Measurements from ENCODE around the gene UNK. TPM values are rescaled to one million over a fixed set of nuclear protein-coding genes. Genes with fewer than 3 reads are reported as not detected.

UNK gene, protein sequence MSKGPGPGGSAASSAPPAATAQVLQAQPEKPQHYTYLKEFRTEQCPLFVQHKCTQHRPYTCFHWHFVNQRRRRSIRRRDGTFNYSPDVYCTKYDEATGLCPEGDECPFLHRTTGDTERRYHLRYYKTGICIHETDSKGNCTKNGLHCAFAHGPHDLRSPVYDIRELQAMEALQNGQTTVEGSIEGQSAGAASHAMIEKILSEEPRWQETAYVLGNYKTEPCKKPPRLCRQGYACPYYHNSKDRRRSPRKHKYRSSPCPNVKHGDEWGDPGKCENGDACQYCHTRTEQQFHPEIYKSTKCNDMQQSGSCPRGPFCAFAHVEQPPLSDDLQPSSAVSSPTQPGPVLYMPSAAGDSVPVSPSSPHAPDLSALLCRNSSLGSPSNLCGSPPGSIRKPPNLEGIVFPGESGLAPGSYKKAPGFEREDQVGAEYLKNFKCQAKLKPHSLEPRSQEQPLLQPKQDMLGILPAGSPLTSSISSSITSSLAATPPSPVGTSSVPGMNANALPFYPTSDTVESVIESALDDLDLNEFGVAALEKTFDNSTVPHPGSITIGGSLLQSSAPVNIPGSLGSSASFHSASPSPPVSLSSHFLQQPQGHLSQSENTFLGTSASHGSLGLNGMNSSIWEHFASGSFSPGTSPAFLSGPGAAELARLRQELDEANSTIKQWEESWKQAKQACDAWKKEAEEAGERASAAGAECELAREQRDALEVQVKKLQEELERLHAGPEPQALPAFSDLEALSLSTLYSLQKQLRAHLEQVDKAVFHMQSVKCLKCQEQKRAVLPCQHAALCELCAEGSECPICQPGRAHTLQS
- 10.9 and 12.4 TPM in 2 replicates for total RNA-seq

DNA sequence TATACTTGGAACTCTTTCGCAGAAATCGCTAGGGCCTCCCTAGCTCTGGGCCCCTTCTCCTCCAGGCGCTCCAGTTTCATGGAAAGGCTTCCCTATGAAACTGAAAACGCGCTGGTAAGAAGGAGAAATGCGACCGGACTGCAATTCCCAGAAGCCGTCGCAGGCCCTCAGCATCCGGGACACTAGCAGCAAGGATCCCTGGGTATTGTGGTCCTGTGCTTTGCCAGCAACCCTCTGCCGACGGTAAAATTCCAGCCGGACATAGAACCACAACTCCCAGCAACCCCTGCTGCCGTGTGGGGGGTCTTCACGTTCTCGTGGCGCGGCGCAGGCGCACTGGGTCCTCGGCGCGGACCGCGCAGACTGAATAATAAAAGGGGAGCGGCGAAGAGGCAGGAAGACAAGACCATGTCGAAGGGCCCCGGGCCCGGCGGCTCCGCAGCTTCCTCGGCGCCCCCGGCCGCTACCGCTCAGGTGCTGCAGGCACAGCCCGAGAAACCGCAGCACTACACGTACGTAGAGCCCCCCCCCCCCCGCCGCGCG lies at the start of gene UNK:
Gene UNK (plus strand): TSS at position 334 of the 543 bp plus-strand sequence. CDS start 75 bp downstream, at position 409.
- DNase-seq: peak; percentile 100

GRCh38 chr17:75736173-75736835 lies 48.3 kb upstream of the UNK start:
- no peak for DNase-seq

- DNase-seq: no peak
These were observed 47.3 kb upstream of the UNK start for GRCh38 chr17:75737133-75737962.

- no peak for DNase-seq
These were observed 46.3 kb upstream of the UNK start for GRCh38 chr17:75738218-75738802.

DNA sequence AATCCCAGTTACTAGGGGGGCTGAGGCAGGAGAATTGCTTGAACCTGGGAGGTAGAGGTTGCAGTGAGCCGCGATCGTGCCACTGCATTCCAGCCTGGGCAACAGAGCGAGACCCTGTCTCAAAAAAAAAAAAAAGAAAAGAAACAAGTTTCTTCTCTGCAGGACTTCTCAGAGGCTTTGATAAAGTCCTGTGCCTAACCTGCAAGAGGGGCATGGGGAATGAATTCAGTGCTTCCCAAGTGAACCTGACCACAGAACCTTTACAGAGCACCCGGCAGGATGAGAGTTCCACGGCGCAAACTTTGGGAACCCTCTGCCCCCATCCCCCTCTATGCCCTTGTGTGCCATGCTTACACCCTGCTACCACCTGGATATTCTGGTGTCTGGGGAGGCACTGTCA lies 45.4 kb upstream of the UNK start:
- no peak for DNase-seq

GRCh38 chr17:75739801-75740200 lies 44.8 kb upstream of the UNK start:
- DNase-seq: no peak

GRCh38 chr17:75740215-75740614 lies 44.4 kb upstream of the UNK start:
- no peak for DNase-seq

GRCh38 chr17:75740631-75741077 lies 44.0 kb upstream of the UNK start:
- no peak for DNase-seq

DNA sequence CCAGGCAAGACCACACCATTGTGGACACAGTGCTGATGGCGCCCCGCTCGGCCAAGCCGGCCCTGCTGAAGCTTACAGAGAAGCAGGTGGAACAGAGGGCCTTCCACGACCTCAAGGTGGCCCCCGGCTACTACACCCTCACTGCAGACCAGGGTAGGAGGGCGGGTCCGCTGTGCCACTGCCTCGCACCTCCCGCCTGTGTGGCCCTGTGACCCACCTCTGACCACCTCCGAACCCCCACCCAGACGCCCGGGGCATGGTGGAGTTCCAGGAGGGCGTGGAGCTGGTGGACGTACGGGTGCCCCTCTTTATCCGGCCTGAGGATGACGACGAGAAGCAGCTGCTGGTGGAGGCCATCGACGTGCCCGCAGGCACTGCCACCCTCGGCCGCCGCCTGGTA lies 42.3 kb upstream of the UNK start:
- DNase-seq: no peak

GRCh38 chr17:75743625-75744206 lies 40.9 kb upstream of the UNK start:
- no peak for DNase-seq

DNA sequence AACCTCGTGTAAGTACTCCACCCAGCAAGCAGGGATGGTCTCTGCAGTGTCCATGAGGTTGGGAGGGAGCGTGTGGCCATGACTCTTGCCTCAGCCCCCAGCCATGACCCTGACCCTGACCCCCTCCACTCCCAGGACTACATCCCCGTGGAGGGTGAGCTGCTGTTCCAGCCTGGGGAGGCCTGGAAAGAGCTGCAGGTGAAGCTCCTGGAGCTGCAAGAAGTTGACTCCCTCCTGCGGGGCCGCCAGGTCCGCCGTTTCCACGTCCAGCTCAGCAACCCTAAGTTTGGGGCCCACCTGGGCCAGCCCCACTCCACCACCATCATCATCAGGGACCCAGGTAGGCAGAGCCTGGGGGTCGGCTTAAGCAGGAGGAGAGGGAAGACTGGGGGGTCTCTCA lies 35.9 kb upstream of the UNK start:
- no peak for DNase-seq

DNA sequence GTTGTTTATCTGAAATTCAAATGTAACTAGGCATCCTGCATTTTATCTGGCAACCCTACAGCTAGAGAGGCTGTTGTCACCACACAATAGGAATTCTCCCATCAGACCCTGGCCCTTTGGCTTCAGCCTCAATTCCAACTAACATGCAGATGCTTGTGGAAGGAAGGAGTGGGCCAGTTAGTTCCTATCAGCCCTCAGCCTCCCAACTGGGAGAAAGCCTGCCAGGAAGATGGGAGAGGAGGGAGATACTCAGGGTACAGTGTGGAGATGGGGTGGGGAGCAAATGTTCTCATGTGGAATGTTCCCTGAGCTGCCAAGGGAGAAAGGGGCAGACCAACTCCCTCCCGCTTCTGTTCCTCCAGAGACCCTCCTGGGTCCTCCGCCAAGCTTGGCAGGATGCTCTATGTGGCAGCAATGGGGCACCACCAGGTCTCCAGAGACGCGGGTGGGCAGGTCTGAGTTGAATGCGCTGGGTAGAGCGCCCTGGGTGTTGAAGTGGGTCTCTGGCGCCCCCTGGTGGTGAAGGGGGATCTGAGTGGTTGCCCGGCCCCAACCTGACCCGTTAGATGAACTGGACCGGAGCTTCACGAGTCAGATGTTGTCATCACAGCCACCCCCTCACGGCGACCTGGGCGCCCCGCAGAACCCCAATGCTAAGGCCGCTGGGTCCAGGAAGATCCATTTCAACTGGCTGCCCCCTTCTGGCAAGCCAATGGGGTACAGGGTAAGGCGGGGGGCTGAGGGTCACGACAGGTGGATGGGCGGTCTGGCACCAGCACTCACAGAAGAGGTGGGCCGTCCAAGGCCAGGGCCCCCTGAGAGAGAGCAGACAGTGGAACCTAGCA lies 34.8 kb upstream of the UNK start:
- peak; percentile 86 for DNase-seq

DNA sequence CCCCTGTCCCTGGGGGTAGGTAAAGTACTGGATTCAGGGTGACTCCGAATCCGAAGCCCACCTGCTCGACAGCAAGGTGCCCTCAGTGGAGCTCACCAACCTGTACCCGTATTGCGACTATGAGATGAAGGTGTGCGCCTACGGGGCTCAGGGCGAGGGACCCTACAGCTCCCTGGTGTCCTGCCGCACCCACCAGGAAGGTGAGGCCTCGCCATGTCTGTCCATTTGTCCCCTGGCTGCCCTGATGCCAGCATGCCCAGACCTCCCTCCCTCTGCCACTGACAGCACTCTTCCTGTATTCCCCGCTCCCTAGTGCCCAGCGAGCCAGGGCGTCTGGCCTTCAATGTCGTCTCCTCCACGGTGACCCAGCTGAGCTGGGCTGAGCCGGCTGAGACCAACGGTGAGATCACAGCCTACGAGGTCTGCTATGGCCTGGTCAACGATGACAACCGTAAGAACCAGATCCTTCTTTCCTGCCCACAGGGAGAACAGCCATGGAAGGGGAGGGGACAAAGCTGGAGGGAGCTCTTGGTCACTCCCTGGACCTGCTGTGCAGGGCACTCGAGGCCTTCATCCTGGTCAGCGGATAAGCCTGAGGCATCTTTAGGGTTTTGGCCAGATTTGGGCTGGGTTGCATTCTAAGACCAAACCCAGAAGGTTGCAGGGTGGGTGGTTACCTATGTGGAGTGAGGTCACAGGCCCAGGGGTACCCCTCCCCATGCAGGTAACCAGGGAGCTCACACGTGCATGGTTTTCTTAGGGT lies 33.8 kb upstream of the UNK start:
- DNase-seq: no peak

DNA sequence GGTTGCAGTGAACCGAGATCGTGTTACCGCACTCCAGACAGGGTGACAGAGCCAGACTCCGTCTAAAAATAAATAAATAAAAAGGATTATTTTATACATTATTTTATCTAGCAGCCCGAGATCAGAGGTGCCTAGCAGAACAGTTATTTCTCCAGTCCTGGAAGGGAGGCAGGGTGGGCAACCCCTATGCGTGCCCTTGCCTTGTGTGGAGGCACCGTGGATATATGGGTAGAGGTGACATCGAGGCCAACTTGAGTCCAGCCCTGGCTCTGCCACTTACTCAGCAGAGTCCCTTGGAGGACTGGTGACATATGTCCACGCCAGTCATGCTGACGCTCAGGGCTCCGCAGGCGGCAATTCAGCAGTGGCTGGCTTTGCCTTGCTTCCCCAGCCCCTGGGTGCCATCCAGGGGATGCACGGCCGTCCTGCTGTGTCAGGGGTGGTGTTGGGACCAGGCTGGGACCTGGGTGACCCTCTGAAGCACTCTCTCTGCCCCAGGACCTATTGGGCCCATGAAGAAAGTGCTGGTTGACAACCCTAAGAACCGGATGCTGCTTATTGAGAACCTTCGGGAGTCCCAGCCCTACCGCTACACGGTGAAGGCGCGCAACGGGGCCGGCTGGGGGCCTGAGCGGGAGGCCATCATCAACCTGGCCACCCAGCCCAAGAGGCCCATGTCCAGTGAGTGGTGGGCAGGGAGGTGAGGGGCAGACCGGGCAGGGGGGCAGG lies 32.8 kb upstream of the UNK start:
- DNase-seq: no peak

GRCh38 chr17:75752405-75752709 lies 32.2 kb upstream of the UNK start:
- DNase-seq: no peak

GRCh38 chr17:75752802-75753513 lies 31.6 kb upstream of the UNK start:
- no peak for DNase-seq

DNA sequence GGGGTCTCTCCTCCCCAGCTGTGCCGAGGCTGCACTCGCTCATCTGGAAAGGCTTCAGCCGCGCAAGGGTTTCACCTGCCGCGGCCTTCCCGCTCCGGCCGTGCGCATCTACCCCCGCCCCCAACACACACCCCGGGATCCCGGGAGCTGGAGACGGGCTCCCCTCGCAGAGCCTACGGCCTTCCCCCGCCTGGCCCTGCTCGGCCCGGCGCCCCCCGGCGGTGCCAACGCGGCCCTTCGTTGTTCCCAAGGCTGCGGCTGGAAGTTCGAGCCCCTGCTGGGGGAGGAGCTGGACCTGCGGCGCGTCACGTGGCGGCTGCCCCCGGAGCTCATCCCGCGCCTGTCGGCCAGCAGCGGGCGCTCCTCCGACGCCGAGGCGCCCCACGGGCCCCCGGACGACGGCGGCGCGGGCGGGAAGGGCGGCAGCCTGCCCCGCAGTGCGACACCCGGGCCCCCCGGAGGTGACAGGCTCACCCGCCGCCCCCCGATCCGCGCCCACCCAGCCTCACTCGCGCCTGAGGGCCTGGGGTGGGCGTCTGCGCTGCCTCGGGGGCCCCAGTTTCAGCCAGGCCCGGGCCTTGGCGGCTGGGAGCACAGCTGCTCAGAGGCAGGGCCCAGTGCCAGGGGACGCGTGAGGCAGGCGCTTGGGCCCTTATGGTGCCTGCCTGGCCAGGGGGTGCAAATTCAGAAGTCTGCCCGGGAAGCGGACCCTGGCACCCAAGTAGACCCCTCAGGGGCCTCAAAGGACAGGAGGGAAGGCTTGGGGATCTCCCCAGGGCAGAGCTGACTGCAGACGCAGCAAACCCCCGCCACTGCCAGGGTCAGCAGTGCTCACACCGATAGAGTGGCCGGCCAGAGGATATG lies 30.9 kb upstream of the UNK start:
- peak; percentile 49 for DNase-seq
